ENCODE data around the gene GPC6. TPM values are rescaled to one million over a fixed set of nuclear protein-coding genes. Genes with fewer than 3 reads are reported as not detected.

GPC6 gene
- total and polyA plus RNA-seq, 2 donors (not counting 1 experiment from before 2014, with no cell fraction given), result not detected

GRCh38 chr13:94352057-94352456 is 1125.5 kb downstream of the GPC6 start:
- no peak overlapping the region for H3K27ac ChIP-seq (ENCODE audit: low read length in 2 of 2)
- WGBS (ENCODE audit: insufficient coverage), result 72% methylated on average over 2 of the region's 3 CpGs
- no peak overlapping the region for H2AFZ ChIP-seq (ENCODE audit: insufficient read depth, low read depth, low read length, poor library complexity, severe bottlenecking)
- Mint-ChIP-seq H3K27me3 (no peaks in the 10 kb centered on the region), H3K4me3 (no peak overlapping the region), H3K9me3 (ENCODE audit: insufficient read depth) (no peaks in the 10 kb centered on the region), H3K4me1 (peaks cover 4% of the 10 kb centered on the region), H3K27ac (no peak overlapping the region)
- DNase-seq, result no peak
- H3K9ac ChIP-seq (ENCODE audit: low read length), result no peak overlapping the region
- no peaks in the 10 kb centered on the region for H3K4me1 ChIP-seq (ENCODE audit: control insufficient read depth in 2 of 2, insufficient read depth in 2 of 2, low read length in 2 of 2)
- intact Hi-C loops (cut with micrococcal nuclease), result no loop called here
- no peaks in the 10 kb centered on the region for H3K36me3 ChIP-seq (replicated peaks in 1 of 2; ENCODE audit: control extremely low read depth in 1 of 2, control insufficient read depth in 1 of 2, extremely low read depth in 1 of 2, insufficient read depth in 2 of 2, low read length in 1 of 2)
- H3K79me2 ChIP-seq (ENCODE audit: control insufficient read depth, insufficient read depth, low read length), result no peaks in the 10 kb centered on the region
- ChIA-PET CTCF (interaction anchor here (0.5 kb wide), 1 partner anchor 238 kb away, joined by 8 read pairs; no protein-coding TSS in a partner anchor), POLR2A (no interaction called here)
- H4K20me1 ChIP-seq (ENCODE audit: control insufficient read depth, insufficient read depth, low read length, poor library complexity, severe bottlenecking), result no peaks in the 10 kb centered on the region
- ATAC-seq (ENCODE audit: low read depth), result no peak
- no peaks in the 10 kb centered on the region for H3K27me3 ChIP-seq (replicated peaks in 1 of 4; ENCODE audit: control extremely low read depth in 1 of 4, control insufficient read depth in 3 of 4, insufficient read depth in 4 of 4, low read length in 3 of 4)
- TF ChIP-seq EZH2 (IDR thresholded peaks at IDR 0.05; ENCODE audit: borderline replicate concordance, insufficient read depth, low read depth, low read length, poor library complexity, severe bottlenecking), result no peak
- TF ChIP-seq CTCF (IDR thresholded peaks at IDR 0.05), result no peak
- no peaks in the 10 kb centered on the region for H3K9me3 ChIP-seq (ENCODE audit: control extremely low read depth in 1 of 3, control insufficient read depth in 2 of 3, insufficient read depth in 1 of 3, low read length in 2 of 3)
- H3K4me3 ChIP-seq (ENCODE audit: control extremely low read depth in 1 of 5, extremely low read depth in 1 of 5, insufficient read depth in 1 of 5, low read depth in 2 of 5, low read length in 4 of 5), result no peak overlapping the region
- no peak overlapping the region for H3K4me2 ChIP-seq (replicated peaks; ENCODE audit: low read depth, low read length, poor library complexity, severe bottlenecking)

- no peak overlapping the region for H3K4me3 Mint-ChIP-seq
- Histone ChIP-seq H3K4me2 (replicated peaks; ENCODE audit: low read depth, low read length, poor library complexity, severe bottlenecking) (no peak overlapping the region), H2AFZ (ENCODE audit: insufficient read depth, low read depth, low read length, poor library complexity, severe bottlenecking) (no peak overlapping the region), H4K20me1 (ENCODE audit: control insufficient read depth, insufficient read depth, low read length, poor library complexity, severe bottlenecking) (no peaks in the 10 kb centered on the region), H3K4me1 (ENCODE audit: control insufficient read depth in 2 of 2, insufficient read depth in 2 of 2, low read length in 2 of 2) (no peaks in the 10 kb centered on the region), H3K9me3 (ENCODE audit: control extremely low read depth in 1 of 3, control insufficient read depth in 2 of 3, insufficient read depth in 1 of 3, low read length in 2 of 3) (no peaks in the 10 kb centered on the region), H3K4me3 (ENCODE audit: control extremely low read depth in 1 of 5, extremely low read depth in 1 of 5, insufficient read depth in 1 of 5, low read depth in 2 of 5, low read length in 4 of 5) (no peak overlapping the region), H3K9ac (ENCODE audit: low read length) (no peak overlapping the region), H3K79me2 (ENCODE audit: control insufficient read depth, insufficient read depth, low read length) (no peaks in the 10 kb centered on the region), H3K27me3 (replicated peaks in 1 of 4; ENCODE audit: control extremely low read depth in 1 of 4, control insufficient read depth in 3 of 4, insufficient read depth in 4 of 4, low read length in 3 of 4) (no peaks in the 10 kb centered on the region), H3K36me3 (replicated peaks in 1 of 2; ENCODE audit: control extremely low read depth in 1 of 2, control insufficient read depth in 1 of 2, extremely low read depth in 1 of 2, insufficient read depth in 2 of 2, low read length in 1 of 2) (no peaks in the 10 kb centered on the region), H3K27ac (ENCODE audit: low read length in 2 of 2) (no peak overlapping the region)
- no peaks in the 10 kb centered on the region for H3K9me3 Mint-ChIP-seq (ENCODE audit: insufficient read depth)
- ATAC-seq (ENCODE audit: low read depth) (no peak), DNase-seq (no peak)
- H3K27ac Mint-ChIP-seq, result no peak overlapping the region
- no peaks in the 10 kb centered on the region for H3K27me3 Mint-ChIP-seq
- WGBS (ENCODE audit: insufficient coverage), result 100% methylated on average over 3 of the region's 8 CpGs
- POLR2A ChIA-PET, result no interaction called here
- CTCF ChIA-PET, result no interaction called here
- H3K4me1 Mint-ChIP-seq, result peaks cover 4% of the 10 kb centered on the region
- no peak for TF ChIP-seq CTCF (IDR thresholded peaks at IDR 0.05)
- TF ChIP-seq EZH2 (IDR thresholded peaks at IDR 0.05; ENCODE audit: borderline replicate concordance, insufficient read depth, low read depth, low read length, poor library complexity, severe bottlenecking), result no peak
- intact Hi-C loops (cut with micrococcal nuclease), result no loop called here
Measured at GRCh38 chr13:94353167-94353710, 1126.6 kb downstream of the GPC6 start.

All from B cell (primary cell).